OCI-LY1 (cell line): ENCODE results near the gene NRIP1.

Experiments
- CTCF ChIP-seq: fragments of 200-600 bp; sonication (generic), shearing (Covaris generic); IDR thresholded peaks from 2 replicates; pipeline ENCODE4 v1.5.1; 2017; ENCODE audit warnings: mild to moderate bottlenecking, antibody characterized with exemption, low read length, moderate library complexity, mixed read lengths
- EZH2 ChIP-seq: fragments of 200-600 bp; sonication (generic), shearing (Covaris generic); IDR thresholded peaks from 2 replicates; pipeline ENCODE4 v1.8.0; 2017; ENCODE audit warnings: borderline replicate concordance, mixed run types, mild to moderate bottlenecking, antibody characterized with exemption, low read length, moderate library complexity, mixed read lengths

- no peak for TF ChIP-seq CTCF
- TF ChIP-seq EZH2, result no peak
Measured at GRCh38 chr21:15028186-15028585, 36.6 kb downstream of the NRIP1 start.
